CD4-positive, alpha-beta T cell (primary cell): ENCODE measurements around the gene TMEM170B. TPM values are rescaled to one million over a fixed set of nuclear protein-coding genes. Genes with fewer than 3 reads are reported as not detected.

Experiments used
- ATAC-seq: fragments of 200-7000 bp; cut with Tn5 transposase; one replicate; pipeline ENCODE4 v1.10.0; 2022; ENCODE audit warnings: mild to moderate bottlenecking; ENCODE audit not compliant: poor library complexity
- CTCF ChIA-PET: fragments of 350-600 bp; sonication (Branson Sonifier 250); formaldehyde crosslinking; loops from one replicate; lab custom pipeline; 2021; ENCODE audit warnings: antibody characterized with exemption, inconsistent platforms; lab: Charles Lee
- POLR2A ChIA-PET: fragments of 350-600 bp; sonication (Branson Sonifier 250); formaldehyde crosslinking; loops from one replicate; lab custom pipeline; 2021; ENCODE audit warnings: antibody characterized with exemption, inconsistent platforms; lab: Charles Lee
- DNase-seq, 14 experiments: peaks; one replicate each; pipeline ENCODE4 v3.0.0-alpha.2; 2013 to 2020; ENCODE audit warnings: mixed read lengths in 2 of 14
- H3K27ac ChIP-seq, 2 donors: one replicate each; pipeline versions ENCODE4 v1.5.1 to v1.7.0; 2013; ENCODE audit warnings: low read length in 2 of 2, low read depth in 1 of 2, mild to moderate bottlenecking in 1 of 2
- H3K27me3 ChIP-seq, 2 experiments: 1 replicate in 1 of 2; 2 replicates in 1 of 2; pipeline versions ENCODE4 v1.6.1 to v1.7.0; 2013; ENCODE audit warnings: low read length in 2 of 2, control low read depth in 1 of 2, mild to moderate bottlenecking in 1 of 2, moderate library complexity in 1 of 2; ENCODE audit not compliant: insufficient read depth in 2 of 2, control insufficient read depth in 1 of 2
- H3K36me3 ChIP-seq: one replicate; pipeline ENCODE4 v1.6.1; 2013; ENCODE audit warnings: low read length, control low read depth; ENCODE audit not compliant: insufficient read depth
- H3K4me1 ChIP-seq: one replicate; pipeline ENCODE4 v1.6.1; 2013; ENCODE audit warnings: low read length, control low read depth; ENCODE audit not compliant: insufficient read depth
- H3K4me3 ChIP-seq: one replicate; pipeline ENCODE4 v1.5.1; 2013; ENCODE audit warnings: mild to moderate bottlenecking, low read length, moderate library complexity
- H3K9me3 ChIP-seq, 2 experiments: 1 replicate in 1 of 2; 2 replicates in 1 of 2; pipeline versions ENCODE4 v1.6.1 to v1.7.0; 2013; ENCODE audit warnings: low read length in 2 of 2, mild to moderate bottlenecking in 2 of 2, control low read depth in 1 of 2, moderate library complexity in 1 of 2; ENCODE audit not compliant: control insufficient read depth in 1 of 2, insufficient read depth in 1 of 2
- H3K27ac Mint-ChIP-seq: one replicate; pipeline ENCODE4 v1.8.0; 2020; ENCODE audit warnings: mixed read lengths
- H3K27me3 Mint-ChIP-seq: one replicate; pipeline ENCODE4 v1.8.0; 2021; ENCODE audit warnings: mixed read lengths
- H3K36me3 Mint-ChIP-seq: one replicate; pipeline ENCODE4 v1.8.0; 2021; ENCODE audit warnings: low read depth, mixed read lengths
- H3K4me1 Mint-ChIP-seq: one replicate; pipeline ENCODE4 v1.8.0; 2021; ENCODE audit warnings: low read depth, mixed read lengths
- H3K4me3 Mint-ChIP-seq: one replicate; pipeline ENCODE4 v1.8.0; 2020; ENCODE audit warnings: mild to moderate bottlenecking, mixed read lengths
- H3K9me3 Mint-ChIP-seq: one replicate; pipeline ENCODE4 v1.8.0; 2020; ENCODE audit warnings: mixed read lengths
- CTCF ChIP-seq: fragments of 200-600 bp; IDR thresholded peaks from one replicate; pipeline ENCODE4 v1.8.0; 2022; ENCODE audit warnings: antibody characterized with exemption, mild to moderate bottlenecking
- intact Hi-C, 2 experiments: fragments of 100-400 bp; cut with DNase I in 1 of 2; cut with micrococcal nuclease in 1 of 2; formaldehyde crosslinking; loops; one replicate each; pipeline versions ENCODE4 v1.15.1 to v1.9.0; 2023 to 2025; cut with DNase I, micrococcal nuclease
- total RNA-seq, 174 experiments: library from RNA in 2 of 174; stranded (reverse) in 2 of 174; gene quantifications; one replicate each; pipeline ENCODE4 v1.2.3 and lab custom pipeline; 2021 to 2026

The TMEM170B gene
- total RNA-seq, 2 experiments from 2014 or later: 1.9 to 2.1 TPM

DNA sequence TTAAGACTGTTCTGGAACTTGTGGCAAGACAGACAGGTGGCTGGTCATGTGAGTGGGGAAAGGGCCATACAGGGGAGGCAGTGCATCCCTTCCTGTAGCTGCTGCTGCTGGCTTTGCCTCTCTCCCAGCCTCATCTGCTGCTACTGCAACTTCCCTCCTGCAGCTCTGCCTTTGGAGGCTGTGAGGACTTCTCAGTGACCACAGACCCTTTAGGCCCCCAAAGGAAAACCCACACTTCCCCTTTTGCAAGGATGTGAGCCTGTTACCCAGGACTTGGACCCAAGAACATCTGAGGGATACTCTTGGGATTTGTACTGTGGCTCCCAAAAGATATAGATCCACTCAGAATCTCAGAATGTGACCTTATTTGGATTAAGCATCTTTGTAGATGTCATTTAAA lies 91.0 kb downstream of the TMEM170B start:
- intact Hi-C loops: no loop called here
- Histone ChIP-seq H3K4me3 (no peak overlapping the region), H3K27ac (no peak overlapping the region), H3K4me1 (no peaks in the 10 kb centered on the region), H3K27me3 (no peaks in the 10 kb centered on the region), H3K36me3 (no peaks in the 10 kb centered on the region), H3K9me3 (no peaks in the 10 kb centered on the region)
- H3K4me3 Mint-ChIP-seq: no peak overlapping the region
- ChIA-PET POLR2A (no interaction called here), CTCF (no interaction called here)
- TF ChIP-seq CTCF: no peak
- no peaks in the 10 kb centered on the region for H3K36me3 Mint-ChIP-seq
- no peak overlapping the region for H3K27ac Mint-ChIP-seq
- no peaks in the 10 kb centered on the region for H3K4me1 Mint-ChIP-seq
- no peaks in the 10 kb centered on the region for H3K9me3 Mint-ChIP-seq
- H3K27me3 Mint-ChIP-seq: peaks cover 9% of the 10 kb centered on the region
- no peak for ATAC-seq
- DNase-seq: no peak

DNA sequence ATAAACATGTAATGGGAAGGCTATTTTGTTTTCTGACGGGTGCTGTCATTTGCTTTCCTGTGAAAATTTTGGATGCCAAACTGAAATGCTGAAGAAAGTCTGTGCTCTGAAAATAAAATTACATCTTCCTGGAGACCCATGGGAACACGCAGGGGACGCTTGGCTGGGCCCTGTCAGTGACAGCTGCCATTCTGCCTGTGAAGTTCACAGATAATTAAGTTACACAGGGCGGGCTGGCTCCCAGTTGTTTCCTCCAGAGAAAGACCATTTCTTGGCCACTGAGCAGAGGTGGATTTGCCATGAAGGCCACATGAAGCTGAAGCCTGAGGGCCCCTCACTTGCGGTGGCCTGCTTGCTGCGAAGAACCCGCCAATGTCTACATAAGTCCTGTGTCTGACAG lies 93.5 kb downstream of the TMEM170B start:
- H3K27me3 Mint-ChIP-seq: peaks cover 9% of the 10 kb centered on the region
- intact Hi-C loops: no loop called here
- Histone ChIP-seq H3K4me1 (no peaks in the 10 kb centered on the region), H3K9me3 (no peaks in the 10 kb centered on the region), H3K27me3 (no peaks in the 10 kb centered on the region), H3K4me3 (no peak overlapping the region), H3K27ac (no peak overlapping the region), H3K36me3 (no peaks in the 10 kb centered on the region)
- H3K4me3 Mint-ChIP-seq: no peak overlapping the region
- no peak for TF ChIP-seq CTCF
- H3K36me3 Mint-ChIP-seq: no peaks in the 10 kb centered on the region
- ChIA-PET CTCF (no interaction called here), POLR2A (no interaction called here)
- H3K27ac Mint-ChIP-seq: no peak overlapping the region
- ATAC-seq (no peak), DNase-seq (no peak)
- H3K4me1 Mint-ChIP-seq: no peaks in the 10 kb centered on the region
- no peaks in the 10 kb centered on the region for H3K9me3 Mint-ChIP-seq

- ChIA-PET CTCF (no interaction called here), POLR2A (no interaction called here)
- Histone ChIP-seq H3K4me3 (no peak overlapping the region), H3K9me3 (no peaks in the 10 kb centered on the region), H3K27me3 (no peaks in the 10 kb centered on the region), H3K4me1 (no peaks in the 10 kb centered on the region), H3K27ac (no peak overlapping the region), H3K36me3 (no peaks in the 10 kb centered on the region)
- Mint-ChIP-seq H3K4me3 (no peak overlapping the region), H3K27ac (no peak overlapping the region), H3K36me3 (no peaks in the 10 kb centered on the region), H3K4me1 (no peaks in the 10 kb centered on the region), H3K27me3 (peaks cover 9% of the 10 kb centered on the region), H3K9me3 (no peaks in the 10 kb centered on the region)
- ATAC-seq: no peak
- no peak for TF ChIP-seq CTCF
- DNase-seq: no peak
- intact Hi-C loops: no loop called here
Observed at GRCh38 chr6:11631539-11631938, 94.0 kb downstream of the TMEM170B start.
